A549 treated with Mapracorat at 1 μM for 4 hours (cell line): Measurements from ENCODE around the gene ST8SIA6. TPM values are rescaled to one million over a fixed set of nuclear protein-coding genes. Genes with fewer than 3 reads are reported as not detected.

Experiments used
- total RNA-seq: library from RNA; stranded (reverse); fragments of 200-300 nt; extraction: Qiagen RNA extraction; gene quantifications from 5 replicates; pipeline ENCODE4 v1.2.3, GENCODE V29; 2022

The ST8SIA6 gene, protein sequence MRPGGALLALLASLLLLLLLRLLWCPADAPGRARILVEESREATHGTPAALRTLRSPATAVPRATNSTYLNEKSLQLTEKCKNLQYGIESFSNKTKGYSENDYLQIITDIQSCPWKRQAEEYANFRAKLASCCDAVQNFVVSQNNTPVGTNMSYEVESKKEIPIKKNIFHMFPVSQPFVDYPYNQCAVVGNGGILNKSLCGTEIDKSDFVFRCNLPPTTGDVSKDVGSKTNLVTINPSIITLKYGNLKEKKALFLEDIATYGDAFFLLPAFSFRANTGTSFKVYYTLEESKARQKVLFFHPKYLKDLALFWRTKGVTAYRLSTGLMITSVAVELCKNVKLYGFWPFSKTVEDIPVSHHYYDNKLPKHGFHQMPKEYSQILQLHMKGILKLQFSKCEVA
- 0.07 TPM in 1 of 5 replicates, not detected in the others for total RNA-seq

DNA sequence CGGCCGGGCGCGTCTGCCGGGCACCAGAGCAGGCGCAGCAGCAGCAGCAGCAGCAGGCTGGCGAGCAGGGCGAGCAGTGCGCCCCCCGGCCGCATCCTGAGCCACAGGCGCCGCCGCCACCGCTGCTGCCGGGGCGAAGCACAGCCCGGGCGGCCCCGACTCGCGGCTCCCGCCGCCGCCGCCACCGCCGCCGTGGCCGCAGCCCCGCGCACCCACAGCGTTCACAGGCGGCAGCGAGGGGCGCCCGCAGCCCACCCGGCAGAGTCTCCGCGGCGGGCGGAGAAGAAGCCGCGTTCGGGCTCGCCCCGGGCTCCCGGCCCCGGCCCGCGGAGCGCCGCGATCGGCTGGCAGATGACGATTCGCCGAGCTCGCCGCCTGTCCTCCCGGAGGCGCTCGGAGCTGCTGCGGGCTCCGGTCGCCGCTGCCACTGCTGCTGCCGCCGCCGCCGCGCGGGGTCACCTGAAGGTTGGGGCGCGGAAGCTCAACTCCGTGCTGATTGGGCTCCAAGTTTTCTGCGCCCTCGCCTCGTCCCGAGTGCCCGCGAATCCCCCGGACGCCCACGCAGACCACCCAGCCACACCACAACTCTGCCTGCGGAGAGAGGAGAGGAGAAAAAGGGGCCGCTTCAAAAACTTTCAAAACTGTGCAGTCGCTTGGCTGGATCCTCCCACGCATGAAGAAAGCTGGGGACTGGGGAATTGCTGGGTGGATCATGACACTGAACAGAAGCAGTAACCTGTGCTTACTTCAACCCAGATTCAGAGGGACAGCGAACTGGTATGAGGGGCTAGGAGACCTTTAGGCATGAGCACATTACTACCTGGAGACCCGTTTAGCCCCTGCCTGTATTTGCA lies at the start of gene ST8SIA6:
TSS of gene ST8SIA6 (minus strand) at position 435 of the 854 bp plus-strand sequence. CDS start at position 95, 340 bp downstream.

Other genes with a start within 250 kb of the ST8SIA6 start
- gene VIM, start 226.4 kb downstream of the ST8SIA6 start, total RNA-seq = 1,595 to 1,722 TPM (median 1,658 TPM) in 5 replicates
- gene HACD1, start 162.8 kb upstream of the ST8SIA6 start, total RNA-seq = 37.7 to 61.6 TPM (median 58.5 TPM) in 5 replicates
- 22.5 to 25.3 TPM (median 24.2 TPM) in 5 replicates for gene STAM, start 189.6 kb upstream of the ST8SIA6 start, total RNA-seq